CD8-positive, alpha-beta memory T cell (primary cell): ENCODE data around the gene ZMYM1. TPM values are rescaled to one million over a fixed set of nuclear protein-coding genes. Genes with fewer than 3 reads are reported as not detected.

ENCODE experiments used
- CTCF ChIA-PET: fragments of 350-600 bp; sonication (Branson Sonifier 250); formaldehyde crosslinking; loops from one replicate; lab custom pipeline; 2021; ENCODE audit warnings: antibody characterized with exemption; lab: Charles Lee
- POLR2A ChIA-PET: fragments of 350-600 bp; sonication (Branson Sonifier 250); formaldehyde crosslinking; loops from one replicate; lab custom pipeline; 2021; ENCODE audit warnings: antibody characterized with exemption; lab: Charles Lee
- DNase-seq, 5 donors: peaks; one replicate each; pipeline versions ENCODE4 v3.0.0 to v3.0.0-alpha.2; 2020 to 2022; ENCODE audit warnings: mixed read lengths in 1 of 5
- H3K27ac ChIP-seq: one replicate; pipeline ENCODE4 v1.7.0; 2013; ENCODE audit warnings: low read depth, mild to moderate bottlenecking, low read length, moderate library complexity
- H3K27me3 ChIP-seq: 2 replicates; pipeline ENCODE4 v1.7.0; 2013; ENCODE audit warnings: low read length, mild to moderate bottlenecking; ENCODE audit not compliant: insufficient read depth, poor library complexity, severe bottlenecking
- H3K36me3 ChIP-seq: 2 replicates; pipeline ENCODE4 v1.7.0; 2013; ENCODE audit warnings: mild to moderate bottlenecking, low read length, moderate library complexity; ENCODE audit not compliant: insufficient read depth
- H3K4me1 ChIP-seq: 2 replicates; pipeline ENCODE4 v1.7.0; 2013; ENCODE audit warnings: mild to moderate bottlenecking, low read length, moderate library complexity; ENCODE audit not compliant: insufficient read depth
- H3K4me3 ChIP-seq: 2 replicates; pipeline ENCODE4 v1.7.0; 2013; ENCODE audit warnings: mild to moderate bottlenecking, low read length
- H3K9me3 ChIP-seq: 2 replicates; pipeline ENCODE4 v1.7.0; 2013; ENCODE audit warnings: mild to moderate bottlenecking, low read length
- H3K27ac Mint-ChIP-seq, 8 donors: one replicate each; pipeline ENCODE4 v1.8.0; 2020 to 2021; ENCODE audit warnings: mixed read lengths in 8 of 8, mild to moderate bottlenecking in 6 of 8, inconsistent platforms in 3 of 8, moderate library complexity in 3 of 8
- H3K27me3 Mint-ChIP-seq, 2 donors: one replicate each; pipeline ENCODE4 v1.8.0; 2020 to 2021; ENCODE audit warnings: mixed read lengths in 2 of 2, mild to moderate bottlenecking in 1 of 2, moderate library complexity in 1 of 2
- H3K36me3 Mint-ChIP-seq, 3 donors: one replicate each; pipeline ENCODE4 v1.8.0; 2020 to 2021; ENCODE audit warnings: mixed read lengths in 3 of 3, inconsistent platforms in 1 of 3, mild to moderate bottlenecking in 1 of 3
- H3K4me1 Mint-ChIP-seq, 3 donors: one replicate each; pipeline ENCODE4 v1.8.0; 2020 to 2021; ENCODE audit warnings: mixed read lengths in 3 of 3, inconsistent platforms in 1 of 3, mild to moderate bottlenecking in 1 of 3
- H3K4me3 Mint-ChIP-seq, 7 donors: one replicate each; pipeline ENCODE4 v1.8.0; 2020 to 2021; ENCODE audit warnings: mixed read lengths in 7 of 7, mild to moderate bottlenecking in 6 of 7, moderate library complexity in 4 of 7, inconsistent platforms in 2 of 7
- H3K9me3 Mint-ChIP-seq, 5 donors: one replicate each; pipeline ENCODE4 v1.8.0; 2020 to 2022; ENCODE audit warnings: mixed read lengths in 5 of 5, mild to moderate bottlenecking in 3 of 5, moderate library complexity in 2 of 5, inconsistent platforms in 1 of 5
- polyA plus RNA-seq: library from polyadenylated mRNA; unstranded; fragments of 300-500 nt; fragmentation: Illumina TruSeq; gene quantifications from one replicate; pipeline ENCODE4 v1.2.3, GENCODE V29; 2021
- total RNA-seq, 2 experiments: library from RNA; stranded (reverse); gene quantifications; one replicate each; pipeline ENCODE4 v1.2.3, GENCODE V29; 2021

Gene ZMYM1
- total RNA-seq: 1 to 10 TPM; 4.5 to 5.6 TPM
- polyA plus RNA-seq: 10.7 TPM

GRCh38 chr1:35079003-35079930 is at the start of gene ZMYM1:
TSS of gene ZMYM1 (plus strand) at chr1:35079385. CDS start at chr1:35093988, 14,603 bp downstream.
- Histone ChIP-seq H3K9me3 (no peaks in the 10 kb centered on the region), H3K4me3 (peak within 1 kb of the TSS; percentile 97), H3K4me1 (peaks cover 17% of the 10 kb centered on the region), H3K27me3 (no peaks in the 10 kb centered on the region), H3K27ac (peak within 1 kb of the TSS; percentile 91), H3K36me3 (no peaks in the 10 kb centered on the region)
- peak within 1 kb of the TSS; percentile 96 to 100 (median 99) for H3K4me3 Mint-ChIP-seq
- POLR2A ChIA-PET: interaction anchor here (0.6 to 1.2 kb wide), 3 partner anchors 111 to 1416 kb away, joined by 3 to 8 read pairs (median 5); partner anchors contain the start of gene SFPQ
- H3K27me3 Mint-ChIP-seq: peaks cover 12 to 18% of the 10 kb centered on the region in 2 donors
- H3K27ac Mint-ChIP-seq: peak within 1 kb of the TSS; percentile 90 to 100 (median 99)
- peak; percentile 70 to 85 (median 74) for DNase-seq
- H3K9me3 Mint-ChIP-seq: peaks cover 0 to 2% (median 0%) of the 10 kb centered on the region in 5 donors
- CTCF ChIA-PET: interaction anchor here (0.8 to 1.0 kb wide), 2 partner anchors 49 to 226 kb away, joined by 4 to 5 read pairs; no protein-coding TSS in a partner anchor
- H3K4me1 Mint-ChIP-seq: peaks cover 34 to 46% (median 43%) of the 10 kb centered on the region in 3 donors
- peaks cover 4 to 18% (median 5%) of the 10 kb centered on the region in 3 donors for H3K36me3 Mint-ChIP-seq

- Histone ChIP-seq H3K36me3 (peaks cover 8% of the 10 kb centered on the region), H3K27me3 (no peaks in the 10 kb centered on the region), H3K4me3 (no peak overlapping the region), H3K27ac (peak overlapping the region; percentile 25), H3K4me1 (peaks cover 31% of the 10 kb centered on the region), H3K9me3 (no peaks in the 10 kb centered on the region)
- H3K36me3 Mint-ChIP-seq: peaks cover 5 to 36% (median 14%) of the 10 kb centered on the region in 3 donors
- CTCF ChIA-PET: interaction anchor here (1.1 kb wide), 1 partner anchor 49 kb away, joined by 5 read pairs; the partner anchor contains the start of gene ZMYM1
- peaks cover 45 to 60% (median 58%) of the 10 kb centered on the region in 3 donors for H3K4me1 Mint-ChIP-seq
- H3K27ac Mint-ChIP-seq: peak overlapping the region in 2 of 8 donors; percentile 13 to 41
- H3K27me3 Mint-ChIP-seq: no peaks in the 10 kb centered on the region
- POLR2A ChIA-PET: interaction anchor here (0.6 kb wide), 1 partner anchor 110 kb away, joined by 3 read pairs; no protein-coding TSS in a partner anchor
- DNase-seq: no peak
- peaks cover 1 to 15% (median 3%) of the 10 kb centered on the region in 5 donors for H3K9me3 Mint-ChIP-seq
- peak overlapping the region; percentile 97 to 100 (median 100) for H3K4me3 Mint-ChIP-seq
These were observed 49.4 kb upstream of the ZMYM1 start for GRCh38 chr1:35029761-35030160.

- Histone ChIP-seq H3K4me3 (peak overlapping the region; percentile 100), H3K4me1 (peaks cover 31% of the 10 kb centered on the region), H3K27ac (peak overlapping the region; percentile 94), H3K36me3 (peaks cover 8% of the 10 kb centered on the region), H3K9me3 (no peaks in the 10 kb centered on the region), H3K27me3 (no peaks in the 10 kb centered on the region)
- ChIA-PET CTCF (interaction anchor here (1.1 to 1.3 kb wide), 2 partner anchors 11 to 49 kb away, joined by 5 read pairs; partner anchors contain the start of gene ZMYM1), POLR2A (interaction anchor here (0.7 to 1.0 kb wide), 2 partner anchors 45 to 53 kb away, joined by 4 to 9 read pairs; partner anchors contain the start of gene TMEM35B)
- no peaks in the 10 kb centered on the region for H3K27me3 Mint-ChIP-seq
- peaks cover 45 to 59% (median 58%) of the 10 kb centered on the region in 3 donors for H3K4me1 Mint-ChIP-seq
- H3K4me3 Mint-ChIP-seq: peak overlapping the region; percentile 97 to 100 (median 100)
- no peak for DNase-seq
- H3K27ac Mint-ChIP-seq: peak overlapping the region in 7 of 8 donors; percentile 93 to 100 (median 99)
- H3K9me3 Mint-ChIP-seq: peaks cover 1 to 15% (median 3%) of the 10 kb centered on the region in 5 donors
- H3K36me3 Mint-ChIP-seq: peaks cover 6 to 36% (median 14%) of the 10 kb centered on the region in 3 donors
These were observed 48.8 kb upstream of the ZMYM1 start for GRCh38 chr1:35030338-35030737.

- peaks cover 42 to 53% (median 52%) of the 10 kb centered on the region in 3 donors for H3K4me1 Mint-ChIP-seq
- DNase-seq: peak in 3 of 5 donors; percentile 1 to 55 (median 2)
These were observed 48.3 kb upstream of the ZMYM1 start for GRCh38 chr1:35030756-35031446.

GRCh38 chr1:35032384-35032739 is 46.8 kb upstream of the ZMYM1 start:
- DNase-seq: no peak
- no peak overlapping the region for H3K27ac ChIP-seq
- Mint-ChIP-seq H3K4me3 (peak overlapping the region in 5 of 7 donors; percentile 58 to 100 (median 99)), H3K9me3 (peaks cover 1 to 15% (median 3%) of the 10 kb centered on the region in 5 donors), H3K27ac (peak overlapping the region in 1 of 8 donors; percentile 30), H3K27me3 (peaks cover 0 to 3% of the 10 kb centered on the region in 2 donors), H3K36me3 (peaks cover 5 to 19% (median 12%) of the 10 kb centered on the region in 3 donors), H3K4me1 (peaks cover 31 to 42% (median 41%) of the 10 kb centered on the region in 3 donors)
- no peak overlapping the region for H3K4me3 ChIP-seq
- no peaks in the 10 kb centered on the region for H3K36me3 ChIP-seq
- CTCF ChIA-PET: interaction anchor here (0.6 kb wide), 1 partner anchor 66 kb away, joined by 4 read pairs; no protein-coding TSS in a partner anchor
- POLR2A ChIA-PET: no interaction called here
- H3K4me1 ChIP-seq: peaks cover 23% of the 10 kb centered on the region
- no peaks in the 10 kb centered on the region for H3K27me3 ChIP-seq
- H3K9me3 ChIP-seq: no peaks in the 10 kb centered on the region

More at GRCh38 chr1:35030756-35031446, 48.3 kb upstream of the ZMYM1 start:
- ChIA-PET CTCF (interaction anchor here (1.1 to 1.3 kb wide), 2 partner anchors 10 to 48 kb away, joined by 5 read pairs; partner anchors contain the start of gene ZMYM1), POLR2A (interaction anchor here (0.7 to 1.0 kb wide), 2 partner anchors 46 to 52 kb away, joined by 4 to 9 read pairs; partner anchors contain the start of gene TMEM35B)
- Histone ChIP-seq H3K36me3 (peaks cover 8% of the 10 kb centered on the region), H3K9me3 (no peaks in the 10 kb centered on the region), H3K27me3 (no peaks in the 10 kb centered on the region), H3K27ac (peak overlapping the region; percentile 94), H3K4me1 (peaks cover 31% of the 10 kb centered on the region), H3K4me3 (peak overlapping the region; percentile 100)
- Mint-ChIP-seq H3K27ac (peak overlapping the region; percentile 93 to 100 (median 98)), H3K4me3 (peak overlapping the region; percentile 97 to 100 (median 100)), H3K9me3 (peaks cover 1 to 15% (median 3%) of the 10 kb centered on the region in 5 donors), H3K27me3 (no peaks in the 10 kb centered on the region), H3K36me3 (peaks cover 9 to 30% (median 10%) of the 10 kb centered on the region in 3 donors)

- ChIA-PET CTCF (no interaction called here), POLR2A (no interaction called here)
- Histone ChIP-seq H3K27me3 (no peaks in the 10 kb centered on the region), H3K4me3 (no peak overlapping the region), H3K27ac (no peak overlapping the region), H3K4me1 (peaks cover 17% of the 10 kb centered on the region), H3K9me3 (no peaks in the 10 kb centered on the region), H3K36me3 (no peaks in the 10 kb centered on the region)
- no peak for DNase-seq
- peak overlapping the region in 1 of 7 donors; percentile 16 for H3K4me3 Mint-ChIP-seq
- peaks cover 2 to 14% (median 12%) of the 10 kb centered on the region in 3 donors for H3K36me3 Mint-ChIP-seq
- H3K27ac Mint-ChIP-seq: peak overlapping the region in 1 of 8 donors; percentile 7
- H3K4me1 Mint-ChIP-seq: peaks cover 28 to 36% (median 35%) of the 10 kb centered on the region in 3 donors
- H3K9me3 Mint-ChIP-seq: peaks cover 1 to 15% (median 3%) of the 10 kb centered on the region in 5 donors
- H3K27me3 Mint-ChIP-seq: peaks cover 3 to 10% of the 10 kb centered on the region in 2 donors
These were observed 45.8 kb upstream of the ZMYM1 start for GRCh38 chr1:35033346-35033745.

- no peaks in the 10 kb centered on the region for H3K9me3 ChIP-seq
- Mint-ChIP-seq H3K4me3 (peak overlapping the region in 1 of 7 donors; percentile 30), H3K4me1 (peaks cover 2 to 4% (median 3%) of the 10 kb centered on the region in 3 donors), H3K36me3 (peaks cover 0 to 19% (median 3%) of the 10 kb centered on the region in 3 donors), H3K9me3 (peaks cover 1 to 15% (median 3%) of the 10 kb centered on the region in 5 donors), H3K27ac (peak overlapping the region in 1 of 8 donors; percentile 44), H3K27me3 (peaks cover 7 to 19% of the 10 kb centered on the region in 2 donors)
- no peak for DNase-seq
- ChIA-PET CTCF (no interaction called here), POLR2A (no interaction called here)
- no peaks in the 10 kb centered on the region for H3K36me3 ChIP-seq
- H3K4me3 ChIP-seq: no peak overlapping the region
- no peak overlapping the region for H3K27ac ChIP-seq
- H3K27me3 ChIP-seq: no peaks in the 10 kb centered on the region
- no peaks in the 10 kb centered on the region for H3K4me1 ChIP-seq
These were observed 42.6 kb upstream of the ZMYM1 start for GRCh38 chr1:35036621-35037020.
